Activated T-cell treated with anti-CD3 and anti-CD28 coated beads for 48 hours (primary cell): Measurements from ENCODE around the gene RASGRF1.

Experiments
- DNase-seq: peaks from one replicate; pipeline ENCODE4 v3.0.0-alpha.2; 2020; ENCODE audit warnings: low read depth

RASGRF1 gene

GRCh38 chr15:79094611-79095021, 4.0 kb upstream of the RASGRF1 start:
- no peak for DNase-seq

DNA sequence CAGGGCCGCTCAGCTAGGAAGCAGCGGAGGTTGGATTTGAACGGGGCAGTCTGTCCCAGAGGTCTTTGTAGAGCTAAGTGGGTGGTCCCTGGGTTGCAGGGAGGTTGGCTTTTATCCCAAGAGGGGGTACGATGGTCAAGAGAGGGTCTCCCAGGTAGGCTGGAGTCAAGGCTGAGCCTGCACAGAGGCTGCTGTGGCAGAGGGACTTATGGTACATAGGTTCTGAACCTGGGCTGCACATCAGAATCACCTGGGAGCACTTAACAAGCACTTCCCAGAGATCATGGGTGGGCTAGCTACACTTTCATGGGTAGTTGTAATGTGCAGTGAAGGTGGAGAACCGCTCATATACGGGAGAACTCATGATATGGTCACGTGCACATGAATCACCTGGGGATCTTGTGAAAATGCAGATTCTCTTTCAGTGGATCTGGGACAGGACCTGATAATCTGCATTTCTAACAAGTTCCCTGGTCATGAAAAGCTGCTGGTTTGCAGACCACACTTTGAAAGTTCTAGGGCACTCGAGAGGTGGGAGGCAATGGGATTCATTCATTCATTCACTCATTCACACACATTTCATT, 2.9 kb upstream of the RASGRF1 start:
- DNase-seq = no peak

GRCh38 chr15:79092382-79092781, 1.8 kb upstream of the RASGRF1 start:
- no peak for DNase-seq

- peak; percentile 42 for DNase-seq
Observed at GRCh38 chr15:79091204-79091867, 756 bp upstream of the RASGRF1 start.

DNA sequence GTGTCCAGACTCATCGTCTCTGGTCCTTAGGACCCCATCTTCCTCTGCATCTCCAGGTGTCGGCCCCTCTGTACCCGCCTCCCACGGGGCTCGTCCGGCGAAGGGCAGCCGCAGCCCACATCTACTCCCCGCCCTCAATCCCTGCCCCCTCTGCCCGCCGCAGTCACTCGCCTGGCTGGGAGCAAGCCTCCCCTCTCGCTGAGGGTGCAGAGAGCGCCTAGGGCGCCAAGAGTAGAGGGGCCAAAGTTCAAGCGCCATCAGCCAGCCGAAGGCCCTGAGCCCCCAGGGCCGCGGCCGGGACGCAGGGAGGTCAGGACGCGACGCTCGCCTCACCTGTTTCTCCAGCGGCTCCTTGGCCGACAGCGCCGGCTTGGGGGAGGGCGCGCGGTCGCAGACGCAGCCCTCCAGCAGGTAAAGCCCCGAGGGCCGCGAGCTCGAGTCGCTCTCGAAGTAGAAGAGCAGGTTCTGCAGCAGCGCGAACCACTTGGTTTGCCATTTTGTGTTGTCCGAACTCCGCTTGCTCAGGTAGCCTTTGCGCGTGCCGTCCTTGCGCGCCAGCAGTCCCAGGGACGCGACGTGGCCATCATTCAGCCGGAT, 592 bp downstream of the RASGRF1 start:
- no peak for DNase-seq

GRCh38 chr15:79089331-79089889, 1.2 kb downstream of the RASGRF1 start:
- DNase-seq = no peak

- DNase-seq = no peak
Observed at GRCh38 chr15:79088426-79089205, 2.0 kb downstream of the RASGRF1 start.

DNA sequence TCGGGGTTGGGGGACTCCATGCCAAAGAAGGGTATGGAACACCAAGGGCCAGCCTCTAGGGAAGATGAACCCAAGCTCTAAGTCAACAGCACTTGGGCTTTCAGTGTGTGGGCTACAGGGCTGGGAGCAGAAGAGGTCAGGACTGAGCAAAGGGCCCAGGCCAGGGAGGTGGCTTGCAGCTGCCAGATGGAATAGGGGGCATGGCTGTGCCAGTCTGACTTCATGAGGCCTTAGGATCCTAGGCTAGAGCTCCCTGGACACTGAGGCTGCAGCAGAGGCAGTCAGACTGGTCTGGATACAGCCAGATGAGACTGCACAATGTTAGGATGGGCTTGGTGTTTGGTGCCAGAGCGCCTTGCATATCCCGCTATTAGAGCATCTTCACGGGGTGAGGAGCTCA, 3.8 kb downstream of the RASGRF1 start:
- DNase-seq = no peak

- DNase-seq = no peak
Observed at GRCh38 chr15:79084308-79084968, 6.1 kb downstream of the RASGRF1 start.

GRCh38 chr15:79083154-79083553, 7.4 kb downstream of the RASGRF1 start:
- no peak for DNase-seq

- no peak for DNase-seq
Observed at GRCh38 chr15:79082363-79083070, 8.1 kb downstream of the RASGRF1 start.

- no peak for DNase-seq
Observed at GRCh38 chr15:79078763-79079410, 11.7 kb downstream of the RASGRF1 start.

GRCh38 chr15:79078003-79078402, 12.6 kb downstream of the RASGRF1 start:
- DNase-seq = no peak

GRCh38 chr15:79076661-79077060, 13.9 kb downstream of the RASGRF1 start:
- DNase-seq = no peak

DNA sequence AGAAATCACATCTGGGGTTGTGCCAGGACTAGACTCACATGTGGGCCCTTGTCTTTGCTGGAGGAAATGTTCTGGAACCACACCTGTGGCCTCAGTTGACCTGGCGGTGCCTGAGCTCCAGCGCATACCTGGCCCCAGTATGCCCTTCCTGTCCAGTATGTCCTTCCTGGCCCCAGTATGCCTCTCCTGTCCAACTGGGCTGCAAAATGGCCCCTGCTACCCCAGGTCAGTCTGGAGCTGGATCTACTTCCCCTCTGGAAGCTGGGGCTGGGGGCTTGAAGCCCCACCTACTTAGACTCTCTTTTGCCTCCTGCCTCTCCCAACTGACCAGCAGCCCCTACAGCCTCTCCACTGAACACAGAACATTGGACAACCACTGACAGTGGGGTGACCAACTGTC, 15.3 kb downstream of the RASGRF1 start:
- DNase-seq = no peak

DNA sequence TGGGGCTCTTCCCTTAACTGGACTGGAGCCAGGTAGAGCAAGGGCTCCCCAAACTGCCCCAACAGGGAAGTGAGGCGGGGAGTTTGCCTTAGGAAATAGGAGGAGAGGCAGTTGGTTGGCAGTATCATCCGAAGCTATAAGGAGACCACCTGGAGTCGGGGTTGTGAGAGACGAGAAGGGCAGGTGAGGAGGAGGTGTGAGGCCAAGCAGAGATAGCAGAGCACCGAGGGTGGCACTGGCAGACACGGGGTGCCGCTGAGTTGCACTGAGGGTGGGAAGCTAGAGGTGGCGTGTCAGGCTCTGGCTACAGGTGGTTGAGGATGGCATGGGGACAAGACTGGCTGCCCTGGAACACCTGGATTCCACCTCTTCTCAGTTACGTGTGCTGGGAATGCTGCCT, 17.2 kb downstream of the RASGRF1 start:
- no peak for DNase-seq

GRCh38 chr15:79071901-79072300, 18.7 kb downstream of the RASGRF1 start:
- no peak for DNase-seq

DNA sequence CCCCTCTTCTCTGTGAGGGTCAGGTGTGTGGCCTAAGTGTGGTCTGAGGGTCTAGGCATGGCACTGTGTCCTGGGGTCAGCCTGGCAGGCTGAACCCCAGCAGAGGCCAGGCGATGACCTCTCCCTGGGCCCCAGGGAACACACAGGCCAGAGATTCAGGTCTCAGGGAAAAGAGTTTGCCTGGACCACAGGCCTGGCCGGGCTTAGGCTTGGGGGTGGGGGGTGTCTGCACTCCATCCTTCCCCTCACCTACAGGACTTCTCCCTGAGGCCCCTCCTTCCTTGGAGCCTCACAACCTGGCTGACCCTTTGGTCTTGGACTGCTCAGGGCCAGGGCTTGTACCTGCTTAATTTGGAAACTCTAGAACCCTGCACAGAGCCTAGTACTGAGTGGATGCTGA, 21.8 kb downstream of the RASGRF1 start:
- DNase-seq = no peak

GRCh38 chr15:79067969-79068368, 22.6 kb downstream of the RASGRF1 start:
- no peak for DNase-seq

DNA sequence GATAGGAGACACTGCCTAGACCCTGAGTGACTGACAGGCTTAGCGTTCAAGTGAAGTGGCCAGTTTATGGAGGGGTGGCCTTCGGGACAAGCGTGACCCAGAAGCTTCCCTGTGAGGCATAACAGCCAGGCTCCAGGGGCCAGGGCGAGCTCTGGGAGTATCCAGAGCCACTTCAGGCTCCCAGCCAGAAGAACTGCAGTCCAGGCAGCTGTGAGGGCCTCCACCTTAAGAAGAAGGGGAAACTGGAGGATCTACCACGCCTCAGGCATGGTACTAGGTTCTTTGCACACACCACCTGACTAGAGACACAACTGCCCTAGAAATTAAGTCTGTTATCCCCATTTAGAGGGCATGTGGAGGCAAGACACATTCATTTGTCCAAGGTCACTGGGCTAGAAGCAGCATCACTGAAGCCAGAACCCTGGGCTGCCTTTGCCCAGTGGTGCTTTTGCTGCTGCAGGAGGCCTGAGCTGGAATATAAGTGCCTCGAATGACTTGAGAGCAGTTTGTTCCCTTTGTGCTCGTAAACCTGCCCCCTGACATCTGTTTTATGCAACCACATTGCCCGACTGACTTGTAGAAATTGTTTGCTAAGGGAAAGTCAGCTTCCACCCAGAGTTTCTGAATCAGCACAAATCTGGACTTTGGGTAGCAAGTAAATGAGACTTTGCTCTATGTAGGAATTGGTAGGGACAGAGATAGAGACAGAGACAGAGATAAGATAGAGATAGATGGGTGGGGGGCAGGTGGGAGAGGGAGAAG, 23.3 kb downstream of the RASGRF1 start:
- DNase-seq = no peak
